Measurements from ENCODE around the gene PPFIA2. TPM values are rescaled to one million over a fixed set of nuclear protein-coding genes. Genes with fewer than 3 reads are reported as not detected.

The PPFIA2 gene
- total RNA-seq, 2 donors from 2014 or later = 23.0 to 51.1 TPM

- H3K4me1 ChIP-seq (ENCODE audit: control insufficient read depth in 1 of 2, low read depth in 2 of 2) = no peaks in the 10 kb centered on the region
- no peaks in the 10 kb centered on the region for H3K27me3 ChIP-seq (replicated peaks; ENCODE audit: insufficient read depth)
- H3K4me3 ChIP-seq = no peak overlapping the region
- H3K36me3 ChIP-seq = no peaks in the 10 kb centered on the region
- DNase-seq (ENCODE audit: low spot score) = no peak
- ATAC-seq (ENCODE audit: insufficient number of reproducible peaks, low FRiP score, low read depth) = no peak
- TF ChIP-seq CTCF (IDR thresholded peaks at IDR 0.05) = no peak
- no peak overlapping the region for H3K27ac ChIP-seq
- no peaks in the 10 kb centered on the region for H3K9me3 ChIP-seq
These were observed 126.0 kb downstream of the PPFIA2 start for GRCh38 chr12:81633127-81633526.

- DNase-seq (ENCODE audit: low spot score) (no peak), ATAC-seq (ENCODE audit: insufficient number of reproducible peaks, low FRiP score, low read depth) (no peak)
- H3K9me3 ChIP-seq = no peaks in the 10 kb centered on the region
- H3K36me3 ChIP-seq = no peaks in the 10 kb centered on the region
- no peak overlapping the region for H3K27ac ChIP-seq
- no peaks in the 10 kb centered on the region for H3K27me3 ChIP-seq (replicated peaks; ENCODE audit: insufficient read depth)
- H3K4me3 ChIP-seq = no peak overlapping the region
- H3K4me1 ChIP-seq (ENCODE audit: control insufficient read depth in 1 of 2, low read depth in 2 of 2) = no peaks in the 10 kb centered on the region
- TF ChIP-seq CTCF (IDR thresholded peaks at IDR 0.05) = peak; percentile 62
These were observed 131.6 kb downstream of the PPFIA2 start for GRCh38 chr12:81627336-81628189.

- TF ChIP-seq CTCF (IDR thresholded peaks at IDR 0.05) = no peak
- no peaks in the 10 kb centered on the region for H3K4me1 ChIP-seq (ENCODE audit: control insufficient read depth in 1 of 2, low read depth in 2 of 2)
- no peak overlapping the region for H3K4me3 ChIP-seq
- no peaks in the 10 kb centered on the region for H3K27me3 ChIP-seq (replicated peaks; ENCODE audit: insufficient read depth)
- ATAC-seq (ENCODE audit: insufficient number of reproducible peaks, low FRiP score, low read depth) (no peak), DNase-seq (ENCODE audit: low spot score) (no peak)
- H3K9me3 ChIP-seq = no peaks in the 10 kb centered on the region
- no peak overlapping the region for H3K27ac ChIP-seq
- H3K36me3 ChIP-seq = no peaks in the 10 kb centered on the region
These were observed 132.7 kb downstream of the PPFIA2 start for GRCh38 chr12:81626406-81626805.

GRCh38 chr12:81617915-81618314 lies 141.2 kb downstream of the PPFIA2 start:
- Histone ChIP-seq H3K9me3 (no peaks in the 10 kb centered on the region), H3K4me3 (no peak overlapping the region), H3K36me3 (no peaks in the 10 kb centered on the region), H3K27me3 (replicated peaks; ENCODE audit: insufficient read depth) (no peaks in the 10 kb centered on the region), H3K4me1 (ENCODE audit: control insufficient read depth in 1 of 2, low read depth in 2 of 2) (no peaks in the 10 kb centered on the region), H3K27ac (no peak overlapping the region)
- TF ChIP-seq CTCF (IDR thresholded peaks at IDR 0.05) = no peak
- no peak for DNase-seq (ENCODE audit: low spot score)
- ATAC-seq (ENCODE audit: insufficient number of reproducible peaks, low FRiP score, low read depth) = no peak

- Histone ChIP-seq H3K36me3 (no peaks in the 10 kb centered on the region), H3K27me3 (replicated peaks; ENCODE audit: insufficient read depth) (no peaks in the 10 kb centered on the region), H3K4me3 (no peak overlapping the region), H3K9me3 (no peaks in the 10 kb centered on the region), H3K27ac (no peak overlapping the region), H3K4me1 (ENCODE audit: control insufficient read depth in 1 of 2, low read depth in 2 of 2) (no peaks in the 10 kb centered on the region)
- DNase-seq (ENCODE audit: low spot score) (no peak), ATAC-seq (ENCODE audit: insufficient number of reproducible peaks, low FRiP score, low read depth) (no peak)
- no peak for TF ChIP-seq CTCF (IDR thresholded peaks at IDR 0.05)
These were observed 144.0 kb downstream of the PPFIA2 start for GRCh38 chr12:81615026-81615588.
